Ovary (tissue), 9 donors: ENCODE data around the gene UXS1. TPM values are rescaled to one million over a fixed set of nuclear protein-coding genes. Genes with fewer than 3 reads are reported as not detected.

Experiments
- DNase-seq, 5 donors: peaks; one replicate each; pipeline ENCODE4 v3.0.0-alpha.2; 2019 to 2020
- H3K27ac ChIP-seq, 2 donors: fragments of 200-600 bp; one replicate each; pipeline versions ENCODE4 v1.5.1 to v1.8.0; 2019 to 2022
- H3K27me3 ChIP-seq: fragments of 200-600 bp; one replicate; pipeline ENCODE4 v1.8.0; 2022
- H3K36me3 ChIP-seq: fragments of 200-600 bp; sonication (generic); one replicate; pipeline ENCODE4 v1.5.1; 2019
- H3K4me1 ChIP-seq: one replicate; pipeline ENCODE4 v1.8.1; 2013; ENCODE audit warnings: mild to moderate bottlenecking, moderate library complexity; ENCODE audit not compliant: insufficient read depth
- H3K4me3 ChIP-seq: fragments of 200-600 bp; sonication (generic); one replicate; pipeline ENCODE4 v1.5.1; 2017
- H3K9me3 ChIP-seq, 2 donors: fragments of 200-600 bp in 1 of 2; sonication (generic) in 1 of 2; one replicate each; pipeline versions ENCODE4 v1.5.1 to v1.8.1; 2013 to 2019; ENCODE audit warnings: mild to moderate bottlenecking in 1 of 2, moderate library complexity in 1 of 2
- CTCF ChIP-seq, 3 donors: fragments of 450-650 bp in 2 of 3; fragments of 200-600 bp in 1 of 3; IDR thresholded peaks; one replicate each; pipeline versions ENCODE4 v1.5.1 to v1.8.0; 2016 to 2022; ENCODE audit warnings: antibody characterized with exemption in 3 of 3, mild to moderate bottlenecking in 1 of 3
- EP300 ChIP-seq: sonication (generic); formaldehyde crosslinking; IDR thresholded peaks from one replicate; pipeline ENCODE4 v1.6.1; 2017; ENCODE audit warnings: antibody characterized with exemption
- POLR2A ChIP-seq: fragments of 450-650 bp; IDR thresholded peaks from one replicate; pipeline ENCODE4 v1.6.1; 2017; ENCODE audit warnings: antibody characterized with exemption, mild to moderate bottlenecking, moderate library complexity
- WGBS, 3 donors: extraction: QIAGEN DNeasy Blood & Tissue Kit in 1 of 3; methylation state at CpG; one replicate each; pipeline versions ENCODE4 v1.1.5 to v1.1.7; 2013 to 2017; 5-methylcytosine and 5-hydroxymethylcytosine counted together
- intact Hi-C, 4 donors: fragments of 100-400 bp; cut with DNase I; formaldehyde crosslinking; loops; one replicate each; pipeline versions ENCODE4 v1.11.0 to v1.15.1; 2022 to 2023
- polyA plus RNA-seq, 2 donors: library from polyadenylated mRNA; stranded (reverse); fragments of 200-250 nt in 1 of 2; fragments of 350-450 nt in 1 of 2; fragmentation: Illumina TruSeq in 1 of 2; extraction: RNeasy Lipid Tissue Mini Kit (QIAGEN cat#74804) in 1 of 2; gene quantifications; one replicate each; pipeline ENCODE4 v1.2.3, GENCODE V29; 2013 to 2014
- total RNA-seq, 7 donors: library from RNA; depleted of rRNA in 2 of 7; stranded (reverse); fragments of >200 nt in 2 of 7; fragmentation: NEBNext Ultra II Directional in 3 of 7; extraction: Animal tissue kit (Norgen Biotek cat#: 25700) in 3 of 7; gene quantifications; one replicate each; pipeline versions ENCODE4 v1.1.0 to v1.2.4, GENCODE V29; 2016 to 2023
- donor health status: DM: no; HTN: no; CAD: no; lungs with moderate emphysema.
- donor health status: DM: no; HTN: no; CAD: no.
- donor health status: Bipolar disorder and iron deficiency.
- donor health status: DM: yes; HTN: yes; CAD: no.
- donor health status: DM: no; HTN: no; CAD: no.
- donor health status: DM: yes; HTN: yes; CAD: no.

UXS1 gene
- total and polyA plus RNA-seq, 9 donors: 23.9 to 70.8 (median 27.7) TPM

- no peak overlapping the region for H3K27ac ChIP-seq
- H3K27me3 ChIP-seq: no peaks in the 10 kb centered on the region
- no peaks in the 10 kb centered on the region for H3K4me1 ChIP-seq
- intact Hi-C loops: no loop called here
- WGBS, 3 donors: 74 to 76% (median 74%) methylated on average over 9 of the region's 9 CpGs
- H3K4me3 ChIP-seq: no peak overlapping the region
- no peak for DNase-seq
- no peak for TF ChIP-seq POLR2A
- no peak for TF ChIP-seq CTCF (IDR thresholded peaks at IDR 0.05)
- no peak for TF ChIP-seq EP300
- H3K36me3 ChIP-seq: no peaks in the 10 kb centered on the region
- no peaks in the 10 kb centered on the region for H3K9me3 ChIP-seq
Observed at GRCh38 chr2:106098664-106099063, 95.4 kb downstream of the UXS1 start.

GRCh38 chr2:106098081-106098480, 96.0 kb downstream of the UXS1 start:
- Histone ChIP-seq H3K4me3 (no peak overlapping the region), H3K27ac (no peak overlapping the region), H3K27me3 (no peaks in the 10 kb centered on the region), H3K36me3 (no peaks in the 10 kb centered on the region), H3K9me3 (no peaks in the 10 kb centered on the region), H3K4me1 (no peaks in the 10 kb centered on the region)
- WGBS, 3 donors: 70 to 76% (median 75%) methylated on average over 3 of the region's 3 CpGs
- TF ChIP-seq EP300 (no peak), POLR2A (no peak), CTCF (IDR thresholded peaks at IDR 0.05) (no peak)
- no peak for DNase-seq
- intact Hi-C loops: no loop called here

GRCh38 chr2:106097038-106098000, 96.8 kb downstream of the UXS1 start:
- Histone ChIP-seq H3K4me1 (no peaks in the 10 kb centered on the region), H3K36me3 (no peaks in the 10 kb centered on the region), H3K4me3 (no peak overlapping the region), H3K27ac (no peak overlapping the region), H3K9me3 (no peaks in the 10 kb centered on the region), H3K27me3 (no peaks in the 10 kb centered on the region)
- 96 to 97% (median 96%) methylated on average over 25 to 26 of the region's 26 CpGs for WGBS, 3 donors
- DNase-seq: no peak
- intact Hi-C loops: no loop called here
- TF ChIP-seq CTCF (IDR thresholded peaks at IDR 0.05) (no peak), EP300 (no peak), POLR2A (no peak)

GRCh38 chr2:106096299-106097037, 97.6 kb downstream of the UXS1 start:
- 89 to 95% (median 94%) methylated on average over 12 of the region's 12 CpGs for WGBS, 3 donors
- H3K4me3 ChIP-seq: no peak overlapping the region
- H3K9me3 ChIP-seq: no peaks in the 10 kb centered on the region
- no peaks in the 10 kb centered on the region for H3K27me3 ChIP-seq
- H3K36me3 ChIP-seq: no peaks in the 10 kb centered on the region
- no peak for DNase-seq
- H3K27ac ChIP-seq: no peak overlapping the region
- intact Hi-C loops: no loop called here
- H3K4me1 ChIP-seq: no peaks in the 10 kb centered on the region
- TF ChIP-seq CTCF (IDR thresholded peaks at IDR 0.05): no peak
- no peak for TF ChIP-seq POLR2A
- TF ChIP-seq EP300: no peak
